MCF 10A (cell line): ENCODE results near the gene PBX3. TPM values are rescaled to one million over a fixed set of nuclear protein-coding genes. Genes with fewer than 3 reads are reported as not detected.

Experiments used
- BruUV-seq: library from RNA; stranded (reverse); fragments of 400-500 nt; replicated peaks from 2 replicates; lab custom pipeline; 2021; lab: Mats Ljungman, UMichigan
- CTCF ChIA-PET: fragments of 300-600 bp; sonication (Branson Sonifier 250); formaldehyde crosslinking; extraction: SDS; loops from one replicate; lab custom pipeline; 2021; ENCODE audit warnings: antibody characterized with exemption, inconsistent platforms; lab: Yijun Ruan, JAX
- POLR2A ChIA-PET: fragments of 300-600, 350-650 bp; sonication (Branson Sonifier 250); formaldehyde crosslinking; extraction: SDS; loops from one replicate; lab custom pipeline; 2020; ENCODE audit warnings: antibody characterized with exemption, inconsistent platforms; lab: Yijun Ruan, JAX
- DNase-seq: peaks from one replicate; pipeline ENCODE4 v3.0.0-alpha.2; 2018; ENCODE audit not compliant: unreplicated experiment
- H3K27ac Mint-ChIP-seq: one replicate; pipeline ENCODE4 v1.8.0; 2022; ENCODE audit warnings: mild to moderate bottlenecking, low read depth, mixed read lengths; ENCODE audit not compliant: unreplicated experiment
- H3K27me3 Mint-ChIP-seq: one replicate; pipeline ENCODE4 v1.8.0; 2022; ENCODE audit warnings: mixed read lengths; ENCODE audit not compliant: insufficient read depth, unreplicated experiment
- H3K36me3 Mint-ChIP-seq: one replicate; pipeline ENCODE4 v1.8.0; 2022; ENCODE audit warnings: mild to moderate bottlenecking, moderate library complexity, mixed read lengths; ENCODE audit not compliant: insufficient read depth, unreplicated experiment
- H3K4me1 Mint-ChIP-seq: one replicate; pipeline ENCODE4 v1.8.0; 2022; ENCODE audit warnings: mixed read lengths; ENCODE audit not compliant: insufficient read depth, unreplicated experiment
- H3K4me3 Mint-ChIP-seq: one replicate; pipeline ENCODE4 v1.8.0; 2022; ENCODE audit warnings: mild to moderate bottlenecking, moderate library complexity, mixed read lengths; ENCODE audit not compliant: unreplicated experiment
- H3K9me3 Mint-ChIP-seq: one replicate; pipeline ENCODE4 v1.8.0; 2022; ENCODE audit warnings: mixed read lengths; ENCODE audit not compliant: unreplicated experiment
- intact Hi-C: fragments of 100-400 bp; cut with micrococcal nuclease; formaldehyde crosslinking; loops from 2 replicates; pipeline ENCODE4 v1.14.1; 2022
- total RNA-seq: library from RNA; stranded (reverse); gene quantifications from 2 replicates; pipeline ENCODE4 v1.2.3, GENCODE V29; 2022
- TF ChIP-seq, protein P1 (sequence below): fragments of 200-600 bp; IDR thresholded peaks from one replicate; pipeline ENCODE4 v1.8.0; 2022; ENCODE audit warnings: antibody characterized with exemption, mild to moderate bottlenecking; ENCODE audit not compliant: unreplicated experiment

Gene PBX3
- total RNA-seq, 1 experiment from 2014 or later = 17.5 TPM

DNA sequence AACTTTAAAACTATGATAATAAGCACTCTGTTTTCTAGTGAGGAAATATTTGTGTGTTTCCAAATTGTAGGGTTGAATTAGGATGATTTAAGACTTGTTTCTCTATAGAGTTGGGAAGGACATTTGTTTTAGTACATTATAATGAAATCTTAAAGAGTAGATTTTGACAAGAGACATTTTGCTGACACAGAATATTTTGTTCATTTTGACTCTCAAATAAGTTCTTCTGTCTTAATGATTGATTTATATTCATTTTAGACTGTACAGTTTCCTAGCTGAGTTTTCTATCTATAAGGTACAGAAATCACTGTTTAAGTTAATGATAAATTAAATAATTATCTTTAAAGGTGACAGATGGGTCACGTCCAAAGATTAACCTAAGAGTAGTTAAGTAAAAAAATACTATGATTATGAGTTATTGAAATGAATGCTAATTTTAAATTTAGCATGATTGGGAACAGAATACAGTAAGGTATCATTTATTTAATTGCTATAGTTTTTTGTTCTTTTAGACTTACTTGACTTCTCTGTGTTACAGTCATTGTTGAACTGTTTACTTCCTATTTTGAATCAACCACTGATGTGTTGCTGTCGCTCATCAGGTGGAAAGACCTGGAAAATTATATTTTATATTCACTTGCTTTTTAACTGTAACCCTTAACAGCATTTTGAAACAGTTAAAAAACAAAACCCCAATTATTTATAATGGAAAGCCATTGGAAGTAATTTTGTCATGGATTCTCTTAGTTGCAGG, 19.5 kb downstream of the PBX3 start:
- CTCF ChIA-PET = no interaction called here
- no peaks in the 10 kb centered on the region for H3K9me3 Mint-ChIP-seq
- H3K4me3 Mint-ChIP-seq = no peak overlapping the region
- intact Hi-C loops = no loop called here
- no peak overlapping the region for H3K27ac Mint-ChIP-seq
- POLR2A ChIA-PET = interaction anchor here (0.8 to 1.4 kb wide), 2 partner anchors 8 to 14 kb away, joined by 3 to 4 read pairs; no protein-coding TSS in a partner anchor
- TF ChIP-seq, protein P1, sequence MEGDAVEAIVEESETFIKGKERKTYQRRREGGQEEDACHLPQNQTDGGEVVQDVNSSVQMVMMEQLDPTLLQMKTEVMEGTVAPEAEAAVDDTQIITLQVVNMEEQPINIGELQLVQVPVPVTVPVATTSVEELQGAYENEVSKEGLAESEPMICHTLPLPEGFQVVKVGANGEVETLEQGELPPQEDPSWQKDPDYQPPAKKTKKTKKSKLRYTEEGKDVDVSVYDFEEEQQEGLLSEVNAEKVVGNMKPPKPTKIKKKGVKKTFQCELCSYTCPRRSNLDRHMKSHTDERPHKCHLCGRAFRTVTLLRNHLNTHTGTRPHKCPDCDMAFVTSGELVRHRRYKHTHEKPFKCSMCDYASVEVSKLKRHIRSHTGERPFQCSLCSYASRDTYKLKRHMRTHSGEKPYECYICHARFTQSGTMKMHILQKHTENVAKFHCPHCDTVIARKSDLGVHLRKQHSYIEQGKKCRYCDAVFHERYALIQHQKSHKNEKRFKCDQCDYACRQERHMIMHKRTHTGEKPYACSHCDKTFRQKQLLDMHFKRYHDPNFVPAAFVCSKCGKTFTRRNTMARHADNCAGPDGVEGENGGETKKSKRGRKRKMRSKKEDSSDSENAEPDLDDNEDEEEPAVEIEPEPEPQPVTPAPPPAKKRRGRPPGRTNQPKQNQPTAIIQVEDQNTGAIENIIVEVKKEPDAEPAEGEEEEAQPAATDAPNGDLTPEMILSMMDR = no peak
- peaks cover 9% of the 10 kb centered on the region for H3K4me1 Mint-ChIP-seq
- no peaks in the 10 kb centered on the region for H3K27me3 Mint-ChIP-seq
- no peak for DNase-seq
- peaks cover 14% of the 10 kb centered on the region for H3K36me3 Mint-ChIP-seq
- no TSS peak for BruUV-seq

DNA sequence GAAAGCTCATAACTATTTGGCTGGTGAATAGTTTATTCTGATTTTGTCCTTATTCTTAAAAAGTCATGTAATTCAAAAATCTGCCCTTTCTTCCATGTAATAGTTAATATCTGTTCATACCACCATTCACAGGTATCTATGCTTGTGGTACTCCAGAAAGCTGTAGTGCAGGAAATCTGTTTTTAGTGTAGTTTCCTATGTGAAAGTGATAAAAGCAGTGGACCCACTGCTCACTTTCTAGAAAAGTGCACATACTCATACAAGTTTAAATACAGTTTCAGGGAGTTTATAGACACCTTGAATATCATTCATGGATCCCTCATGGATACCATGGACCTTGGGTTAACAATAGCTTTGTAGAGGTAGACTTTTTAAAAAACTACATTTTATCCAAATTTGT, 20.2 kb downstream of the PBX3 start:
- CTCF ChIA-PET = no interaction called here
- H3K4me1 Mint-ChIP-seq = peaks cover 9% of the 10 kb centered on the region
- POLR2A ChIA-PET = interaction anchor here (0.8 kb wide), 1 partner anchor 8 kb away, joined by 3 read pairs; no protein-coding TSS in a partner anchor
- no peak overlapping the region for H3K4me3 Mint-ChIP-seq
- TF ChIP-seq, protein P1 = no peak
- H3K36me3 Mint-ChIP-seq = peaks cover 14% of the 10 kb centered on the region
- intact Hi-C loops = no loop called here
- DNase-seq = no peak
- no peaks in the 10 kb centered on the region for H3K27me3 Mint-ChIP-seq
- no peak overlapping the region for H3K27ac Mint-ChIP-seq
- H3K9me3 Mint-ChIP-seq = no peaks in the 10 kb centered on the region
- BruUV-seq = no TSS peak

DNA sequence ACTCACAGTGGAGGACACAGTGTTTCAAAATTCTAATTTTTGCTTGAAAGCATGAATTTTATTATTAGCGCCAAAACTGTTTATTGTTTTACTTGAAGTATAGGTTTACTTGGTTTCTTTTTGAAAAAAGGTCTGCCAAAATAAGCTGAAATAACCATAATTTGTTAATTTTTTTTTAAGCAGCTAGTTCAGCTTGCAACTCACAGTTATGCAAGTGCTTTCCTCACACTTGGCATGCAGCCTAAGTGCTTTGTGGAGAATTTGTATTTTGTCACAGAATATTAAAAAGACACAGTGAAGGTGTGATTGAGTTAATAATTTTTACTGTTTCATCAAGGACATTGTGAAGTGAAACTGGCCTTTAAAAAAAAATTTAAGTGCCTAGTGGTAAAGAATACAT, 21.6 kb downstream of the PBX3 start:
- no peaks in the 10 kb centered on the region for H3K9me3 Mint-ChIP-seq
- no TSS peak for BruUV-seq
- H3K27ac Mint-ChIP-seq = no peak overlapping the region
- DNase-seq = no peak
- H3K27me3 Mint-ChIP-seq = no peaks in the 10 kb centered on the region
- intact Hi-C loops = no loop called here
- H3K36me3 Mint-ChIP-seq = peaks cover 14% of the 10 kb centered on the region
- ChIA-PET POLR2A (interaction anchor here (0.9 to 1.1 kb wide), 2 partner anchors 12 to 20 kb away, joined by 3 read pairs; no protein-coding TSS in a partner anchor), CTCF (no interaction called here)
- H3K4me3 Mint-ChIP-seq = no peak overlapping the region
- TF ChIP-seq, protein P1 = no peak
- H3K4me1 Mint-ChIP-seq = no peaks in the 10 kb centered on the region

DNA sequence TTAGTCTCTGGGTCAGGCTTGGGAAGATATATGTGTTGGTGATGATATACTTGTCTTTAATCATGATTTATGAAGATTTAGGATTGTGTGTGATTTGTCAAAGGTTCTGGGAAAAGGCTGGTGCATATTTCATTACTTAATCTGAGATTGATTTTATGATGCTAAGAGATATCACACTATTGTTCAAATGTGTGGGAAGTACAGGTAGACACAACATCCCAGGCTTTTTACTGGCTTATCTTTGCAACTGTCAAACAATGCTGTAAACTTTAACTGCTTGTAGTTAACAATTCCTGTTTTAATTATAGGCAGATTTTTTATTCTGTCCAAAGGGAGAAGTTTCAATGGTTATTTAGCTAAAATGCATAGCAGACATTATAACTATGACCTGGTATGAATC, 23.9 kb downstream of the PBX3 start:
- H3K36me3 Mint-ChIP-seq = peaks cover 14% of the 10 kb centered on the region
- no peaks in the 10 kb centered on the region for H3K27me3 Mint-ChIP-seq
- ChIA-PET CTCF (no interaction called here), POLR2A (interaction anchor here (1.5 to 1.8 kb wide), 2 partner anchors 12 to 20 kb away, joined by 3 to 6 read pairs; no protein-coding TSS in a partner anchor)
- H3K4me3 Mint-ChIP-seq = no peak overlapping the region
- TF ChIP-seq, protein P1 = no peak
- no peaks in the 10 kb centered on the region for H3K4me1 Mint-ChIP-seq
- no peak overlapping the region for H3K27ac Mint-ChIP-seq
- BruUV-seq = no TSS peak
- no peak for DNase-seq
- intact Hi-C loops = no loop called here
- peaks cover 5% of the 10 kb centered on the region for H3K9me3 Mint-ChIP-seq
